GM21717 (cell line): ENCODE data around the gene RARB.

Experiments used
- ATAC-seq: cut with Tn5 transposase; IDR thresholded peaks from one replicate; pipeline ENCODE4 v1.9.1; 2021; ENCODE audit warnings: mild to moderate bottlenecking, moderate library complexity; ENCODE audit not compliant: unreplicated experiment

The RARB gene

GRCh38 chr3:25447285-25447684 lies 19.2 kb downstream of the RARB start:
- no peak for ATAC-seq

GRCh38 chr3:25447925-25448324 lies 19.9 kb downstream of the RARB start:
- no peak for ATAC-seq

- no peak for ATAC-seq
Observed at GRCh38 chr3:25448750-25449692, 21.0 kb downstream of the RARB start.

- ATAC-seq = no peak
Observed at GRCh38 chr3:25449857-25450256, 21.8 kb downstream of the RARB start.

GRCh38 chr3:25452192-25452591 lies 24.1 kb downstream of the RARB start:
- no peak for ATAC-seq

- no peak for ATAC-seq
Observed at GRCh38 chr3:25452740-25453139, 24.7 kb downstream of the RARB start.

GRCh38 chr3:25453619-25454004 lies 25.5 kb downstream of the RARB start:
- ATAC-seq = no peak

- ATAC-seq = no peak
Observed at GRCh38 chr3:25454005-25454927, 26.2 kb downstream of the RARB start.

- ATAC-seq = no peak
Observed at GRCh38 chr3:25455441-25456132, 27.5 kb downstream of the RARB start.

GRCh38 chr3:25456723-25457670 lies 28.9 kb downstream of the RARB start:
- ATAC-seq = no peak

- no peak for ATAC-seq
Observed at GRCh38 chr3:25457671-25458419, 29.8 kb downstream of the RARB start.

GRCh38 chr3:25458420-25458814 lies 30.4 kb downstream of the RARB start:
- ATAC-seq = no peak

- peak; percentile 100 for ATAC-seq
Observed at GRCh38 chr3:25460751-25461150, 32.7 kb downstream of the RARB start.

GRCh38 chr3:25461946-25462345 lies 33.9 kb downstream of the RARB start:
- no peak for ATAC-seq

- no peak for ATAC-seq
Observed at GRCh38 chr3:25462495-25462894, 34.4 kb downstream of the RARB start.

- ATAC-seq = no peak
Observed at GRCh38 chr3:25463836-25464418, 35.9 kb downstream of the RARB start.

GRCh38 chr3:25465266-25465860 lies 37.3 kb downstream of the RARB start:
- no peak for ATAC-seq

GRCh38 chr3:25468866-25469319 lies 40.8 kb downstream of the RARB start:
- no peak for ATAC-seq
